RWPE2 (cell line): ENCODE results near the gene PALD1.

Source experiments
- ATAC-seq: fragments of 200-7000 bp; cut with Tn5 transposase; 3 replicates; pipeline ENCODE4 v1.9.1; 2021; ENCODE audit warnings: low read depth
- DNase-seq: peaks from one replicate; pipeline ENCODE4 v3.0.0-alpha.2; 2020; ENCODE audit warnings: low spot score
- H3K27ac ChIP-seq: fragments of 450-650 bp; 2 replicates; pipeline ENCODE4 v1.5.1; 2017; ENCODE audit warnings: mild to moderate bottlenecking; ENCODE audit not compliant: poor library complexity, severe bottlenecking
- H3K27me3 ChIP-seq: fragments of 250-450 bp; sonication (Bioruptor Pico); 2 replicates; pipeline ENCODE4 v1.5.1; 2021; ENCODE audit warnings: mild to moderate bottlenecking, moderate library complexity; ENCODE audit not compliant: insufficient read depth, poor library complexity, severe bottlenecking
- H3K36me3 ChIP-seq: fragments of 250-450 bp; sonication (Bioruptor Pico); 2 replicates; pipeline ENCODE4 v1.5.1; 2020; ENCODE audit warnings: low read depth, mild to moderate bottlenecking, moderate library complexity
- H3K4me1 ChIP-seq: fragments of 250-450 bp; sonication (Bioruptor Pico); 2 replicates; pipeline ENCODE4 v1.5.1; 2021; ENCODE audit warnings: mild to moderate bottlenecking, moderate library complexity; ENCODE audit not compliant: insufficient read depth, poor library complexity, severe bottlenecking
- H3K4me3 ChIP-seq: fragments of 250-450 bp; sonication (Bioruptor Pico); 2 replicates; pipeline ENCODE4 v1.5.1; 2021; ENCODE audit warnings: mild to moderate bottlenecking, moderate library complexity; ENCODE audit not compliant: severe bottlenecking
- H3K9me3 ChIP-seq: fragments of 250-450 bp; sonication (Bioruptor Pico); 2 replicates; pipeline ENCODE4 v1.5.1; 2021; ENCODE audit warnings: mild to moderate bottlenecking, moderate library complexity; ENCODE audit not compliant: severe bottlenecking
- TF ChIP-seq, protein P1 (sequence below): fragments of 450-650 bp; IDR thresholded peaks from one replicate; pipeline ENCODE4 v1.5.1; 2017; ENCODE audit warnings: mild to moderate bottlenecking, moderate library complexity; ENCODE audit not compliant: poor library complexity, severe bottlenecking

PALD1 gene

DNA sequence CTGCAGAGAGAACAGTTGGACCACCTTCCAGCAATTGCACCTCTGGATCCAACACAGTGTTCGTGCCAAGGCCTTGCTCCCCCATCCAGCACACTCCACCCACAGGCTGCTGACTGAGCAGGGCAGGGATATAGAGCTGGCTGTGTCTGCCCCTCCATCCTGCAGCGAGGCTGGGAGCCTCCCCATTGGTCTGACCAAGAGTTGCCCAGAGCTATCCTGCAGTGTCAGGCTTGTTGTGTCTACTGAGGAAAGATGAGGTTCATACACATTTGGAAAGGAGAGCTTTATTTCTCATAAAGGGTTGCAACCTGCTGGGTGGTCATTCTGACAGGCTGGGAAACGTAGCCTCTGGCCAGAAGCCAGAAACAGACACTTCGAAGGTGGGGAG is 96.9 kb downstream of the PALD1 start:
- DNase-seq = no peak
- TF ChIP-seq, protein P1, sequence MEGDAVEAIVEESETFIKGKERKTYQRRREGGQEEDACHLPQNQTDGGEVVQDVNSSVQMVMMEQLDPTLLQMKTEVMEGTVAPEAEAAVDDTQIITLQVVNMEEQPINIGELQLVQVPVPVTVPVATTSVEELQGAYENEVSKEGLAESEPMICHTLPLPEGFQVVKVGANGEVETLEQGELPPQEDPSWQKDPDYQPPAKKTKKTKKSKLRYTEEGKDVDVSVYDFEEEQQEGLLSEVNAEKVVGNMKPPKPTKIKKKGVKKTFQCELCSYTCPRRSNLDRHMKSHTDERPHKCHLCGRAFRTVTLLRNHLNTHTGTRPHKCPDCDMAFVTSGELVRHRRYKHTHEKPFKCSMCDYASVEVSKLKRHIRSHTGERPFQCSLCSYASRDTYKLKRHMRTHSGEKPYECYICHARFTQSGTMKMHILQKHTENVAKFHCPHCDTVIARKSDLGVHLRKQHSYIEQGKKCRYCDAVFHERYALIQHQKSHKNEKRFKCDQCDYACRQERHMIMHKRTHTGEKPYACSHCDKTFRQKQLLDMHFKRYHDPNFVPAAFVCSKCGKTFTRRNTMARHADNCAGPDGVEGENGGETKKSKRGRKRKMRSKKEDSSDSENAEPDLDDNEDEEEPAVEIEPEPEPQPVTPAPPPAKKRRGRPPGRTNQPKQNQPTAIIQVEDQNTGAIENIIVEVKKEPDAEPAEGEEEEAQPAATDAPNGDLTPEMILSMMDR = no peak
- Histone ChIP-seq H3K9me3 (no peaks in the 10 kb centered on the region), H3K4me1 (peaks cover 21% of the 10 kb centered on the region), H3K27me3 (no peaks in the 10 kb centered on the region), H3K4me3 (no peak overlapping the region), H3K36me3 (no peaks in the 10 kb centered on the region), H3K27ac (no peak overlapping the region)
- ATAC-seq = no peak

DNA sequence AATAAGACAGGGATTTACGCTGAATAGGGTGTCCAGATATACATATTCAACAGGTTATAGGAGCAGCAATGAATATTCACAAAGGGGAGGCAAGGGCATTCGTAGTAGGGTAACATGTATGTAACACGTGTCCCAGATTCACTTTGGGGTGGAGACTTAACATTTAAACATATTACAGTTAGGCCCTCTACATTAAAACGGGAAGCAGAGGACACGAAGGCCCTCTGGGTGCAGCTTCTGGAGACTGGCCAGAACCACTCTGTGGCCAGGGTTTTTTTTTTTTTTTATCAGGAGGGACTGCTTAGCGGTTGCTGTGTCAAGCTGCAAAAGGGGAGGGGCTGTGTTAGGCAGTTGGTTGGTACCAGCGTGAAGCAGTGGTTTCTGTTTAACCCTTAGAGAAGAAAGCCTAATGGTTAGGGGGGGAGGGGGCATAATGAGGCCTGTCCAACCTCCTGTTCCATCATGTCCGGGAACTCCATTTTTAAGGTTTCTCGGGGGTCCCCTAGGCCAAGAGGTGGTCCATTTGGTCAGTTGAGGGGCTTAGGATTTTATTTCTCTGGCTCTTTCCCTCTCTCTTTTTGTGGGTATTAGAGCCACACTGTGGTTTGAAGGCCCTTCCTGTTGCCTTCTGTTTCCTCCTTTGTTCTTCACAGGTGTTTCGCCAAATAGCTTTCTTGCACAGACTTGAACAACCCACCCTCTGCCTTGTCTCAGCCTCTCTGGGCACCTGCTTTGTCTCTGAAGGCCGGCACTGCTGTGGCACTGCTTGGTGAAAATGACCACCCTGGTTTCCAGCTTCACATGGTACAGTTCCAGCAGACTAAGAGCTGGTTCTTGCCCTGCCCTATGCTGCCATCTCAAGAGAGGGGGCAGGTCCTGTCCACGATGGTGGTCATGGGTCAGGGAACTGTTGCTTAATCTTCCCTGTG is 97.6 kb downstream of the PALD1 start:
- Histone ChIP-seq H3K36me3 (no peaks in the 10 kb centered on the region), H3K4me1 (peaks cover 21% of the 10 kb centered on the region), H3K27me3 (no peaks in the 10 kb centered on the region), H3K4me3 (no peak overlapping the region), H3K27ac (no peak overlapping the region), H3K9me3 (no peaks in the 10 kb centered on the region)
- no peak for ATAC-seq
- TF ChIP-seq, protein P1 = no peak
- no peak for DNase-seq

GRCh38 chr10:70576803-70577517 is 98.4 kb downstream of the PALD1 start:
- H3K4me1 ChIP-seq = peaks cover 21% of the 10 kb centered on the region
- no peaks in the 10 kb centered on the region for H3K27me3 ChIP-seq
- TF ChIP-seq, protein P1 = no peak
- no peaks in the 10 kb centered on the region for H3K9me3 ChIP-seq
- H3K27ac ChIP-seq = no peak overlapping the region
- DNase-seq (no peak), ATAC-seq (peak; percentile 51; the same call in 2 of the 3 replicates)
- no peaks in the 10 kb centered on the region for H3K36me3 ChIP-seq
- no peak overlapping the region for H3K4me3 ChIP-seq

GRCh38 chr10:70578371-70578947 is 99.9 kb downstream of the PALD1 start:
- DNase-seq (no peak), ATAC-seq (peak; percentile 82)
- TF ChIP-seq, protein P1 = no peak
- Histone ChIP-seq H3K9me3 (no peaks in the 10 kb centered on the region), H3K4me3 (no peak overlapping the region), H3K4me1 (peaks cover 21% of the 10 kb centered on the region), H3K27me3 (no peaks in the 10 kb centered on the region), H3K36me3 (no peaks in the 10 kb centered on the region), H3K27ac (peak overlapping the region; percentile 23)
